IMR-90 (cell line): ENCODE data around the gene ST8SIA2. TPM values are rescaled to one million over a fixed set of nuclear protein-coding genes. Genes with fewer than 3 reads are reported as not detected.

Source experiments
- ATAC-seq: fragments of 200-7000 bp; cut with Tn5 transposase; 2 replicates; pipeline ENCODE4 v1.9.1; 2020; ENCODE audit warnings: low read depth, mild to moderate bottlenecking, moderate library complexity
- BruUV-seq: library from RNA; stranded (reverse); fragments of 400-500 nt; replicated peaks from 2 replicates; lab custom pipeline; 2021; lab: Mats Ljungman, UMichigan
- CTCF ChIA-PET: fragments of 300-600 bp; formaldehyde crosslinking; extraction: SDS; loops from one replicate; lab custom pipeline; 2021; ENCODE audit warnings: antibody characterized with exemption; lab: Yijun Ruan, JAX
- POLR2A ChIA-PET: fragments of 300-600 bp; sonication (Branson Sonifier 250); formaldehyde crosslinking; loops from one replicate; lab custom pipeline; 2022; ENCODE audit warnings: antibody characterized with exemption; ENCODE audit not compliant: unreplicated experiment; lab: Charles Lee
- DNase-seq: peaks from one replicate; pipeline ENCODE4 v3.0.0; 2013
- H2AFZ ChIP-seq: replicated peaks from 2 replicates; pipeline ENCODE3; 2013; ENCODE audit warnings: low read length, mild to moderate bottlenecking; ENCODE audit not compliant: poor library complexity
- H2AK5ac ChIP-seq: 2 replicates; pipeline ENCODE4 v1.6.1; 2013; ENCODE audit warnings: low read depth, low read length, inconsistent platforms
- H2AK9ac ChIP-seq: replicated peaks from 2 replicates; pipeline ENCODE3; 2013; ENCODE audit warnings: mild to moderate bottlenecking, low read depth, low read length, moderate library complexity; ENCODE audit not compliant: poor library complexity
- H2BK120ac ChIP-seq: 2 replicates; pipeline ENCODE4 v1.6.1; 2013; ENCODE audit warnings: low read depth, low read length, inconsistent platforms
- H2BK15ac ChIP-seq: 3 replicates; pipeline ENCODE4 v1.6.1; 2013; ENCODE audit warnings: low read depth, low read length, inconsistent platforms
- H2BK20ac ChIP-seq: 2 replicates; pipeline ENCODE4 v1.6.1; 2013; ENCODE audit warnings: low read depth, mild to moderate bottlenecking, inconsistent platforms, low read length, moderate library complexity
- H2BK5ac ChIP-seq: 2 replicates; pipeline ENCODE4 v1.6.1; 2013; ENCODE audit warnings: mild to moderate bottlenecking, low read depth, low read length, inconsistent platforms; ENCODE audit not compliant: poor library complexity, severe bottlenecking
- H3K14ac ChIP-seq: replicated peaks from 2 replicates; pipeline ENCODE4 v1.6.1; 2013; ENCODE audit warnings: low read depth, low read length, inconsistent platforms
- H3K18ac ChIP-seq: 2 replicates; pipeline ENCODE4 v1.6.1; 2013; ENCODE audit warnings: low read depth, low read length, control low read depth
- H3K23ac ChIP-seq: 2 replicates; pipeline ENCODE4 v1.6.1; 2013; ENCODE audit warnings: low read depth, low read length, inconsistent platforms
- H3K27ac ChIP-seq: 2 replicates; pipeline ENCODE4 v1.5.1; 2013; ENCODE audit warnings: mild to moderate bottlenecking, control low read depth, low read length; ENCODE audit not compliant: insufficient read depth
- H3K27me3 ChIP-seq: 2 replicates; pipeline ENCODE4 v1.6.1; 2013; ENCODE audit warnings: low read length; ENCODE audit not compliant: control insufficient read depth, insufficient read depth
- H3K36me3 ChIP-seq: 2 replicates; pipeline ENCODE4 v1.6.1; 2013; ENCODE audit warnings: low read length, mixed read lengths; ENCODE audit not compliant: control insufficient read depth, insufficient read depth
- H3K4ac ChIP-seq: 2 replicates; pipeline ENCODE4 v1.6.1; 2013; ENCODE audit warnings: low read depth, low read length, inconsistent platforms
- H3K4me1 ChIP-seq: 2 replicates; pipeline ENCODE4 v1.6.1; 2013; ENCODE audit warnings: low read length, mixed read lengths; ENCODE audit not compliant: control insufficient read depth, insufficient read depth
- H3K4me2 ChIP-seq: 2 replicates; pipeline ENCODE4 v1.6.1; 2013; ENCODE audit warnings: low read depth, mild to moderate bottlenecking, control low read depth, low read length, moderate library complexity
- H3K4me3 ChIP-seq: 2 replicates; pipeline ENCODE4 v1.5.1; 2013; ENCODE audit warnings: low read depth, mild to moderate bottlenecking, control low read depth, low read length, moderate library complexity; ENCODE audit not compliant: insufficient read depth
- H3K56ac ChIP-seq: 2 replicates; pipeline ENCODE4 v1.6.1; 2013; ENCODE audit warnings: low read length, inconsistent platforms; ENCODE audit not compliant: insufficient read depth; ENCODE audit errors: extremely low read depth
- H3K79me1 ChIP-seq, 2 experiments: 2 replicates each; pipeline ENCODE4 v1.6.1; 2013; ENCODE audit warnings: low read length in 2 of 2, inconsistent platforms in 1 of 2, low read depth in 1 of 2
- H3K9ac ChIP-seq: 2 replicates; pipeline ENCODE4 v1.6.1; 2013; ENCODE audit warnings: low read depth, low read length, control low read depth
- H3K9me1 ChIP-seq: 2 replicates; pipeline ENCODE4 v1.6.1; 2013; ENCODE audit warnings: low read length, inconsistent platforms; ENCODE audit not compliant: insufficient read depth
- H3K9me3 ChIP-seq: 2 replicates; pipeline ENCODE4 v1.6.1; 2013; ENCODE audit warnings: low read length; ENCODE audit not compliant: control insufficient read depth, insufficient read depth
- H4K20me1 ChIP-seq: 2 replicates; pipeline ENCODE4 v1.6.1; 2013; ENCODE audit warnings: low read length, inconsistent platforms; ENCODE audit not compliant: insufficient read depth
- H4K5ac ChIP-seq: 2 replicates; pipeline ENCODE4 v1.6.1; 2013; ENCODE audit warnings: mild to moderate bottlenecking, low read depth, low read length, control low read depth
- H4K8ac ChIP-seq, 2 experiments: 2 replicates each; pipeline ENCODE4 v1.6.1; 2013; ENCODE audit warnings: low read depth in 2 of 2, low read length in 2 of 2, control low read depth in 1 of 2, inconsistent platforms in 1 of 2
- H4K91ac ChIP-seq: 2 replicates; pipeline ENCODE4 v1.6.1; 2013; ENCODE audit warnings: low read depth, low read length, inconsistent platforms; ENCODE audit not compliant: insufficient read depth
- CEBPB ChIP-seq: IDR thresholded peaks from 2 replicates; pipeline ENCODE4 v1.6.1; 2012; ENCODE audit warnings: low read depth, low read length, improper control_type of control experiment
- CHD1 ChIP-seq: IDR thresholded peaks from 2 replicates; pipeline ENCODE4 v1.6.1; 2012; ENCODE audit warnings: low read depth, low read length, improper control_type of control experiment
- FOS ChIP-seq: fragments of 150-350 bp; IDR thresholded peaks from 2 replicates; pipeline ENCODE4 v1.6.1; 2016; ENCODE audit warnings: low read depth, low read length
- MAFK ChIP-seq: IDR thresholded peaks from 2 replicates; pipeline ENCODE4 v1.6.1; 2012; ENCODE audit warnings: low read depth, low read length, improper control_type of control experiment
- MAZ ChIP-seq: IDR thresholded peaks from 2 replicates; pipeline ENCODE4 v1.6.1; 2012; ENCODE audit warnings: low read depth, mild to moderate bottlenecking, low read length, improper control_type of control experiment, moderate library complexity, borderline replicate concordance
- MXI1 ChIP-seq: IDR thresholded peaks from 2 replicates; pipeline ENCODE4 v1.6.1; 2012; ENCODE audit warnings: low read depth, mild to moderate bottlenecking, low read length, moderate library complexity, borderline replicate concordance
- NFE2L2 ChIP-seq: fragments of 150-350 bp; IDR thresholded peaks from 2 replicates; pipeline ENCODE4 v1.6.1; 2016; ENCODE audit warnings: low read depth, mild to moderate bottlenecking, low read length
- POLR2A ChIP-seq: IDR thresholded peaks from 2 replicates; pipeline ENCODE4 v1.6.1; 2012; ENCODE audit warnings: mild to moderate bottlenecking, low read depth, low read length
- RAD21 ChIP-seq: IDR thresholded peaks from 2 replicates; pipeline ENCODE4 v1.6.1; 2012; ENCODE audit warnings: low read length, improper control_type of control experiment
- RCOR1 ChIP-seq: IDR thresholded peaks from 2 replicates; pipeline ENCODE4 v1.6.1; 2012; ENCODE audit warnings: mild to moderate bottlenecking, low read length, improper control_type of control experiment; ENCODE audit not compliant: insufficient replicate concordance
- RFX5 ChIP-seq: IDR thresholded peaks from 2 replicates; pipeline ENCODE4 v1.8.0; 2012; ENCODE audit warnings: low read depth, mild to moderate bottlenecking, low read length, moderate library complexity
- SMC3 ChIP-seq: fragments of 150-350 bp; IDR thresholded peaks from 2 replicates; pipeline ENCODE4 v1.6.1; 2016; ENCODE audit warnings: low read depth, mild to moderate bottlenecking, antibody characterized with exemption, low read length, moderate library complexity
- WGBS, 2 experiments: methylation state at CpG; one replicate each; pipeline versions ENCODE4 v1.1.5 to v1.1.7; 2013; ENCODE audit warnings: missing lambda C conversion rate in 2 of 2; ENCODE audit not compliant: insufficient read length in 1 of 2; ENCODE audit errors: extremely low coverage in 2 of 2; 5-methylcytosine and 5-hydroxymethylcytosine counted together
- dilution Hi-C: fragments of 300-500 bp; cut with HindIII; formaldehyde crosslinking; loops from one replicate; pipeline ENCODE4 v1.14.3; 2018; ENCODE audit warnings: low sequenced_read_pairs; ENCODE audit not compliant: unreplicated experiment
- in situ Hi-C: fragments of 300-500 bp; cut with MboI; formaldehyde crosslinking; loops from 3 replicates; pipeline ENCODE4 v1.14.3; 2019; ENCODE audit warnings: low sequenced_read_pairs, inconsistent platforms, mixed read lengths
- intact Hi-C: fragments of 100-400 bp; cut with micrococcal nuclease; formaldehyde crosslinking; loops from 2 replicates; pipeline ENCODE4 v1.10.0; 2022
- polyA plus RNA-seq, 3 experiments: library from polyadenylated mRNA; depleted of rRNA; stranded (reverse); fragments of >200 nt; gene quantifications; 2 replicates each; pipeline ENCODE4 v1.2.3, GENCODE V29; 2012; ENCODE audit warnings: low replicate concordance in 1 of 3
- total RNA-seq: library from RNA; depleted of rRNA; stranded (reverse); fragments of >200 nt; gene quantifications from 2 replicates; pipeline ENCODE4 v1.2.3, GENCODE V29; 2012
- TF ChIP-seq, protein P1 (sequence below): conservative IDR thresholded peaks from 2 replicates; pipeline ENCODE4 v1.5.1; 2012; ENCODE audit warnings: mild to moderate bottlenecking, low read depth, low read length, improper control_type of control experiment
- TF ChIP-seq, protein P2 (sequence below): fragments of 150-350 bp; IDR thresholded peaks from 2 replicates; pipeline ENCODE4 v1.6.1; 2017; ENCODE audit warnings: mild to moderate bottlenecking, antibody characterized with exemption, low read length, low read depth

Gene ST8SIA2
- total and polyA plus RNA-seq, 2 of the 4 experiments (the other 2 are of a cell fraction), result not detected

DNA sequence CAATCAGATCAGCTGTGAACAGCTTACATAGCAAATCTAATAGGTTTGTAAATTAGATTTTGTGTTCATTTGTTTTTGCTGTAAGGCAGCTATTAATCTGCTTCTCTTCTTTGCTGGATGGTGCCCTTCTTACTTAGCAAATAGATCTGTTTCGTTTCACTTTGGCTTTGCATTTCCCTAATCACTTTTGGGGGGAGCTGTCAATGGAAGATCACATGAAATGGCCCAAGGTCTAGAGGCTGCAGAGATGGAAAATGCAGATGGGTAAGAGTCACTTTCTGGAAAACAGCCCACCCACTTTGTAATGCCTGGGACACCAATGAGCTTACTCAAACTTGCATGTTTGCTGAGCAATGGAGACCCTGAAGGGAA lies 36.4 kb downstream of the ST8SIA2 start:
- H2BK15ac ChIP-seq, result no peak overlapping the region
- POLR2A ChIA-PET, result no interaction called here
- no peak overlapping the region for H3K27ac ChIP-seq
- H2BK120ac ChIP-seq, result no peak overlapping the region
- no peak overlapping the region for H3K9ac ChIP-seq
- H4K8ac ChIP-seq, result no peak overlapping the region
- no peak overlapping the region for H3K4ac ChIP-seq
- no peak overlapping the region for H3K18ac ChIP-seq
- no peak overlapping the region for H3K23ac ChIP-seq
- dilution Hi-C loops, result no loop called here
- intact Hi-C loops, result no loop called here
- H2AFZ ChIP-seq, result no peak overlapping the region
- H4K20me1 ChIP-seq, result no peaks in the 10 kb centered on the region
- no peaks in the 10 kb centered on the region for H3K9me1 ChIP-seq
- H2AK9ac ChIP-seq, result no peak overlapping the region
- ATAC-seq (no peak), DNase-seq (no peak)
- no TSS peak for BruUV-seq
- no peaks in the 10 kb centered on the region for H3K79me1 ChIP-seq
- no peaks in the 10 kb centered on the region for H3K4me1 ChIP-seq
- no peak overlapping the region for H3K4me3 ChIP-seq
- H3K9me3 ChIP-seq, result no peaks in the 10 kb centered on the region; the same call in 1 of the 2 replicates
- H2BK20ac ChIP-seq, result no peak overlapping the region
- no peak overlapping the region for H4K5ac ChIP-seq
- H3K27me3 ChIP-seq, result no peaks in the 10 kb centered on the region
- no peak overlapping the region for H2AK5ac ChIP-seq
- no peak overlapping the region for H3K56ac ChIP-seq
- no peak overlapping the region for H3K14ac ChIP-seq
- no CpG with 5 or more reads among the region's 1 CpG for WGBS, 2 experiments
- TF ChIP-seq NFE2L2 (no peak), CHD1 (no peak), CEBPB (no peak), MAZ (no peak), RFX5 (no peak), MXI1 (no peak), SMC3 (no peak), RCOR1 (no peak), RAD21 (no peak), POLR2A (no peak), MAFK (no peak), FOS (no peak)
- TF ChIP-seq, protein P1, sequence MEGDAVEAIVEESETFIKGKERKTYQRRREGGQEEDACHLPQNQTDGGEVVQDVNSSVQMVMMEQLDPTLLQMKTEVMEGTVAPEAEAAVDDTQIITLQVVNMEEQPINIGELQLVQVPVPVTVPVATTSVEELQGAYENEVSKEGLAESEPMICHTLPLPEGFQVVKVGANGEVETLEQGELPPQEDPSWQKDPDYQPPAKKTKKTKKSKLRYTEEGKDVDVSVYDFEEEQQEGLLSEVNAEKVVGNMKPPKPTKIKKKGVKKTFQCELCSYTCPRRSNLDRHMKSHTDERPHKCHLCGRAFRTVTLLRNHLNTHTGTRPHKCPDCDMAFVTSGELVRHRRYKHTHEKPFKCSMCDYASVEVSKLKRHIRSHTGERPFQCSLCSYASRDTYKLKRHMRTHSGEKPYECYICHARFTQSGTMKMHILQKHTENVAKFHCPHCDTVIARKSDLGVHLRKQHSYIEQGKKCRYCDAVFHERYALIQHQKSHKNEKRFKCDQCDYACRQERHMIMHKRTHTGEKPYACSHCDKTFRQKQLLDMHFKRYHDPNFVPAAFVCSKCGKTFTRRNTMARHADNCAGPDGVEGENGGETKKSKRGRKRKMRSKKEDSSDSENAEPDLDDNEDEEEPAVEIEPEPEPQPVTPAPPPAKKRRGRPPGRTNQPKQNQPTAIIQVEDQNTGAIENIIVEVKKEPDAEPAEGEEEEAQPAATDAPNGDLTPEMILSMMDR, result no peak
- TF ChIP-seq, protein P2, sequence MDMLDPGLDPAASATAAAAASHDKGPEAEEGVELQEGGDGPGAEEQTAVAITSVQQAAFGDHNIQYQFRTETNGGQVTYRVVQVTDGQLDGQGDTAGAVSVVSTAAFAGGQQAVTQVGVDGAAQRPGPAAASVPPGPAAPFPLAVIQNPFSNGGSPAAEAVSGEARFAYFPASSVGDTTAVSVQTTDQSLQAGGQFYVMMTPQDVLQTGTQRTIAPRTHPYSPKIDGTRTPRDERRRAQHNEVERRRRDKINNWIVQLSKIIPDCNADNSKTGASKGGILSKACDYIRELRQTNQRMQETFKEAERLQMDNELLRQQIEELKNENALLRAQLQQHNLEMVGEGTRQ, result no peak
- H3K36me3 ChIP-seq, result no peaks in the 10 kb centered on the region
- H3K4me2 ChIP-seq, result no peak overlapping the region
- in situ Hi-C loops, result no loop called here
- no peak overlapping the region for H2BK5ac ChIP-seq
- CTCF ChIA-PET, result no interaction called here
- no peak overlapping the region for H4K91ac ChIP-seq
